HepG2 (cell line): ENCODE results near the gene PRDM10. TPM values are rescaled to one million over a fixed set of nuclear protein-coding genes. Genes with fewer than 3 reads are reported as not detected.

Experiments
- ATAD3A ChIP-seq: sonication (generic); formaldehyde crosslinking; IDR thresholded peaks from 2 replicates; pipeline ENCODE4 v1.4.0; 2020; ENCODE audit warnings: missing genetic modification reagents
- CEBPG ChIP-seq: IDR thresholded peaks from 2 replicates; pipeline ENCODE4 v1.6.1; 2016
- CHD4 ChIP-seq: fragments of 200-600 bp; sonication (generic); IDR thresholded peaks from 2 replicates; pipeline ENCODE4 v1.7.0; 2017; ENCODE audit warnings: mild to moderate bottlenecking, low read length, borderline replicate concordance
- FOXA1 ChIP-seq, 2 experiments: fragments of 450-650 bp in 1 of 2; sonication (generic) in 1 of 2; formaldehyde crosslinking in 1 of 2; IDR thresholded peaks; 2 replicates each; pipeline versions ENCODE4 v1.4.0 to v1.6.1; 2016 to 2020; ENCODE audit warnings: missing genetic modification reagents in 1 of 2
- FOXO1 ChIP-seq: sonication (generic); formaldehyde crosslinking; IDR thresholded peaks from 2 replicates; pipeline ENCODE4 v1.4.0; 2020; ENCODE audit warnings: missing genetic modification reagents
- GABPA ChIP-seq, 2 experiments: IDR thresholded peaks; 2 replicates each; pipeline ENCODE4 v1.6.1; 2011 to 2016; ENCODE audit warnings: low read depth in 2 of 2, low read length in 1 of 2, missing biosample characterization in 1 of 2, missing genetic modification characterization in 1 of 2
- MEIS2 ChIP-seq: sonication (generic); formaldehyde crosslinking; IDR thresholded peaks from 2 replicates; pipeline ENCODE4 v1.9.0; 2021; ENCODE audit warnings: mild to moderate bottlenecking, missing genetic modification reagents
- SMARCE1 ChIP-seq: fragments of 450-650 bp; IDR thresholded peaks from 2 replicates; pipeline ENCODE4 v1.6.1; 2017; ENCODE audit warnings: borderline replicate concordance
- SSRP1 ChIP-seq: IDR thresholded peaks from 2 replicates; pipeline ENCODE4 v1.6.1; 2016; ENCODE audit warnings: control low read depth
- TBP ChIP-seq: sonication (generic); formaldehyde crosslinking; IDR thresholded peaks from 2 replicates; pipeline ENCODE4 v1.5.0; 2020; ENCODE audit warnings: missing genetic modification reagents
- THAP11 ChIP-seq: IDR thresholded peaks from 2 replicates; pipeline ENCODE4 v1.6.1; 2016; ENCODE audit warnings: missing biosample characterization, missing genetic modification reagents
- ZBTB8A ChIP-seq: sonication (generic); formaldehyde crosslinking; IDR thresholded peaks from 2 replicates; pipeline ENCODE4 v1.4.0; 2020; ENCODE audit warnings: mild to moderate bottlenecking, low read depth, missing genetic modification reagents, borderline replicate concordance
- ZFP37 ChIP-seq: sonication (generic); formaldehyde crosslinking; IDR thresholded peaks from 2 replicates; pipeline ENCODE4 v1.4.0; 2020; ENCODE audit warnings: missing genetic modification reagents, borderline replicate concordance
- ZFP82 ChIP-seq: sonication (generic); formaldehyde crosslinking; IDR thresholded peaks from 2 replicates; pipeline ENCODE4 v1.5.1; 2020; ENCODE audit warnings: mild to moderate bottlenecking, missing genetic modification reagents, borderline replicate concordance
- ZNF235 ChIP-seq: sonication (generic); formaldehyde crosslinking; IDR thresholded peaks from 2 replicates; pipeline ENCODE4 v1.8.1; 2023; ENCODE audit warnings: mild to moderate bottlenecking, missing genetic modification reagents, borderline replicate concordance
- ZNF382 ChIP-seq: sonication (generic); formaldehyde crosslinking; IDR thresholded peaks from 2 replicates; pipeline ENCODE4 v1.5.0; 2020; ENCODE audit warnings: missing genetic modification reagents, mild to moderate bottlenecking, borderline replicate concordance
- ZNF563 ChIP-seq: sonication (generic); formaldehyde crosslinking; IDR thresholded peaks from 2 replicates; pipeline ENCODE4 v1.8.0; 2022; ENCODE audit warnings: mild to moderate bottlenecking, moderate library complexity, missing genetic modification reagents
- ZNF788 ChIP-seq: sonication (generic); formaldehyde crosslinking; IDR thresholded peaks from 2 replicates; pipeline ENCODE4 v1.5.0; 2020; ENCODE audit warnings: mild to moderate bottlenecking, missing genetic modification reagents, borderline replicate concordance
- ZNF83 ChIP-seq: sonication (generic); formaldehyde crosslinking; IDR thresholded peaks from 2 replicates; pipeline ENCODE4 v1.4.0; 2020; ENCODE audit warnings: missing genetic modification reagents, mild to moderate bottlenecking, borderline replicate concordance
- ZNF883 ChIP-seq: sonication (generic); formaldehyde crosslinking; IDR thresholded peaks from 2 replicates; pipeline ENCODE4 v1.5.1; 2020; ENCODE audit warnings: mild to moderate bottlenecking, missing genetic modification reagents; ENCODE audit errors: not compliant biosample characterization
- ZNF891 ChIP-seq: sonication (generic); formaldehyde crosslinking; IDR thresholded peaks from 2 replicates; pipeline ENCODE4 v1.5.0; 2020; ENCODE audit warnings: mild to moderate bottlenecking, missing genetic modification reagents
- polyA plus RNA-seq, 8 experiments: library from polyadenylated mRNA; depleted of rRNA in 3 of 8; stranded (reverse) in 7 of 8; unstranded in 1 of 8; fragments of >200 nt; fragmentation: Illumina TruSeq in 4 of 8; extraction: Trizol in 4 of 8; gene quantifications; 2 replicates each; pipeline versions ENCODE4 v1.2.1 to v1.2.3, GENCODE V29; 2011 to 2016; ENCODE audit warnings: low read depth in 4 of 8, missing spikeins in 1 of 8, mixed read lengths in 1 of 8; ENCODE audit not compliant: insufficient read depth in 1 of 8
- total RNA-seq, 5 experiments: library from RNA; depleted of rRNA; stranded (reverse); fragments of >200 nt; fragmentation: Illumina TruSeq; extraction: Trizol; gene quantifications; 2 replicates each; pipeline ENCODE4 v1.2.3, GENCODE V29; 2016; ENCODE audit warnings: low read depth in 1 of 5
- TF ChIP-seq, protein P1 (sequence below): sonication (generic); formaldehyde crosslinking; IDR thresholded peaks from 2 replicates; pipeline ENCODE4 v1.8.1; 2023; ENCODE audit warnings: missing genetic modification reagents, mild to moderate bottlenecking, borderline replicate concordance
- TF ChIP-seq, protein P2 (sequence below): sonication (generic); formaldehyde crosslinking; IDR thresholded peaks from 2 replicates; pipeline ENCODE4 v1.5.1; 2020; ENCODE audit warnings: mild to moderate bottlenecking, missing genetic modification reagents, borderline replicate concordance
- TF ChIP-seq, protein P3 (sequence below): sonication (generic); formaldehyde crosslinking; IDR thresholded peaks from 2 replicates; pipeline ENCODE4 v1.5.0; 2020; ENCODE audit warnings: mild to moderate bottlenecking, missing genetic modification reagents
- TF ChIP-seq, protein P4 (sequence below): sonication (generic); formaldehyde crosslinking; conservative IDR thresholded peaks from 2 replicates; pipeline ENCODE4 v1.8.1; 2023; ENCODE audit warnings: missing genetic modification reagents
- TF ChIP-seq, protein P5 (sequence below): sonication (generic); formaldehyde crosslinking; IDR thresholded peaks from 2 replicates; pipeline ENCODE4 v1.4.0; 2020; ENCODE audit warnings: mild to moderate bottlenecking, missing genetic modification reagents

PRDM10 gene
- total and polyA plus RNA-seq, 2 of the 13 experiments (the other 11 are each of a cell fraction or from before 2014, with no cell fraction given) = 5.7 to 5.8 TPM

DNA sequence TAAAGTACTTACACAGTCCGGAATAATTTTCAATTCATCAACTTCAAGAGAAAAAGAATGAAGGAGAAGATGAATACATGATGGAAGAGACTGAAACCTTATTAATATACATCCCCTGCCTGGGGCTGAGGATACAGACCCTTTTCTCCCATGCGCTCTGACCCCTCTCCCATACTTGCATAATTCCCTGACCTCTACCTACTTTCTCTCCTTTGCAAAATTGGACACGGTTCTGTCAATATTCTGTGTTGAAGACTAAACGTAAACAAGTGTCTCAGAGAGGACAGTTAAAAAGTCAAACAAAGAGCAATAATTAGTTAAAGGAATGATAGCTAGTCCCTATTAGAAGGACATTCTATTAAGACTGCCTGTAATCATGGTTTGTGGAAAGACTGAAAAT is 7.5 kb downstream of the PRDM10 start (continued):
- no peak for TF ChIP-seq ATAD3A (CRISPR knock-in tag)
- TF ChIP-seq FOXA1 (IDR thresholded peaks at IDR 0.05) = no peak
- TF ChIP-seq FOXA1 (CRISPR knock-in tag; IDR thresholded peaks at IDR 0.05) = no peak
- no peak for TF ChIP-seq ZNF83 (CRISPR knock-in tag)
- no peak for TF ChIP-seq ZNF883 (CRISPR knock-in tag)
- TF ChIP-seq, protein P1, sequence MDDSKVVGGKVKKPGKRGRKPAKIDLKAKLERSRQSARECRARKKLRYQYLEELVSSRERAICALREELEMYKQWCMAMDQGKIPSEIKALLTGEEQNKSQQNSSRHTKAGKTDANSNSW (CRISPR knock-in tag) = no peak
- TF ChIP-seq ZBTB8A (CRISPR knock-in tag) = no peak
- TF ChIP-seq SSRP1 = no peak
- TF ChIP-seq, protein P2, sequence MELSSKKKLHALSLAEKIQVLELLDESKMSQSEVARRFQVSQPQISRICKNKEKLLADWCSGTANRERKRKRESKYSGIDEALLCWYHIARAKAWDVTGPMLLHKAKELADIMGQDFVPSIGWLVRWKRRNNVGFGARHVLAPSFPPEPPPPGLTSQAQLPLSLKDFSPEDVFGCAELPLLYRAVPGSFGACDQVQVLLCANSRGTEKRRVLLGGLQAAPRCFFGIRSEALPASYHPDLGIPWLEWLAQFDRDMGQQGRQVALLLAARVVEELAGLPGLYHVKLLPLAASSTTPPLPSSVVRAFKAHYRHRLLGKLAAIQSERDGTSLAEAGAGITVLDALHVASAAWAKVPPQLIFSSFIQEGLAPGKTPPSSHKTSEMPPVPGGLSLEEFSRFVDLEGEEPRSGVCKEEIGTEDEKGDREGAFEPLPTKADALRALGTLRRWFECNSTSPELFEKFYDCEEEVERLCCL = no peak
- no peak for TF ChIP-seq MEIS2
- no peak for TF ChIP-seq CHD4
- no peak for TF ChIP-seq ZFP37
- no peak for TF ChIP-seq SMARCE1
- no peak for TF ChIP-seq ZNF563 (CRISPR knock-in tag)
- TF ChIP-seq, protein P3, sequence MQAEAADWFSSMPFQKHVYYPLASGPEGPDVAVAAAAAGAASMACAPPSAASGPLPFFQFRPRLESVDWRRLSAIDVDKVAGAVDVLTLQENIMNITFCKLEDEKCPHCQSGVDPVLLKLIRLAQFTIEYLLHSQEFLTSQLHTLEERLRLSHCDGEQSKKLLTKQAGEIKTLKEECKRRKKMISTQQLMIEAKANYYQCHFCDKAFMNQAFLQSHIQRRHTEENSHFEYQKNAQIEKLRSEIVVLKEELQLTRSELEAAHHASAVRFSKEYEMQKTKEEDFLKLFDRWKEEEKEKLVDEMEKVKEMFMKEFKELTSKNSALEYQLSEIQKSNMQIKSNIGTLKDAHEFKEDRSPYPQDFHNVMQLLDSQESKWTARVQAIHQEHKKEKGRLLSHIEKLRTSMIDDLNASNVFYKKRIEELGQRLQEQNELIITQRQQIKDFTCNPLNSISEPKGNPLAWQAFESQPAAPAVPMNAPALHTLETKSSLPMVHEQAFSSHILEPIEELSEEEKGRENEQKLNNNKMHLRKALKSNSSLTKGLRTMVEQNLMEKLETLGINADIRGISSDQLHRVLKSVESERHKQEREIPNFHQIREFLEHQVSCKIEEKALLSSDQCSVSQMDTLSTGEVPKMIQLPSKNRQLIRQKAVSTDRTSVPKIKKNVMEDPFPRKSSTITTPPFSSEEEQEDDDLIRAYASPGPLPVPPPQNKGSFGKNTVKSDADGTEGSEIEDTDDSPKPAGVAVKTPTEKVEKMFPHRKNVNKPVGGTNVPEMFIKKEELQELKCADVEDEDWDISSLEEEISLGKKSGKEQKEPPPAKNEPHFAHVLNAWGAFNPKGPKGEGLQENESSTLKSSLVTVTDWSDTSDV = no peak
- TF ChIP-seq, protein P4, sequence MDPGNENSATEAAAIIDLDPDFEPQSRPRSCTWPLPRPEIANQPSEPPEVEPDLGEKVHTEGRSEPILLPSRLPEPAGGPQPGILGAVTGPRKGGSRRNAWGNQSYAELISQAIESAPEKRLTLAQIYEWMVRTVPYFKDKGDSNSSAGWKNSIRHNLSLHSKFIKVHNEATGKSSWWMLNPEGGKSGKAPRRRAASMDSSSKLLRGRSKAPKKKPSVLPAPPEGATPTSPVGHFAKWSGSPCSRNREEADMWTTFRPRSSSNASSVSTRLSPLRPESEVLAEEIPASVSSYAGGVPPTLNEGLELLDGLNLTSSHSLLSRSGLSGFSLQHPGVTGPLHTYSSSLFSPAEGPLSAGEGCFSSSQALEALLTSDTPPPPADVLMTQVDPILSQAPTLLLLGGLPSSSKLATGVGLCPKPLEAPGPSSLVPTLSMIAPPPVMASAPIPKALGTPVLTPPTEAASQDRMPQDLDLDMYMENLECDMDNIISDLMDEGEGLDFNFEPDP = no peak
- TF ChIP-seq ZNF235 (CRISPR knock-in tag) = no peak
- no peak for TF ChIP-seq GABPA (IDR thresholded peaks at IDR 0.05; ENCODE audit: low read depth, low read length)
- no peak for TF ChIP-seq GABPA (CRISPR knock-in tag; IDR thresholded peaks at IDR 0.05; ENCODE audit: low read depth)
- no peak for TF ChIP-seq ZNF382 (CRISPR knock-in tag)
- TF ChIP-seq THAP11 (CRISPR knock-in tag) = 0 out of 2 replicates have a peak, but pooled peaks have one; percentile 23
- no peak for TF ChIP-seq ZNF891 (CRISPR knock-in tag)
- TF ChIP-seq ZFP82 = no peak
- no peak for TF ChIP-seq ZNF788
- TF ChIP-seq TBP (CRISPR knock-in tag) = no peak
- peak; percentile 74 for TF ChIP-seq CEBPG (CRISPR knock-in tag)
- peak; percentile 58; the same call in 1 of the 2 replicates for TF ChIP-seq FOXO1 (CRISPR knock-in tag)
- TF ChIP-seq, protein P5, sequence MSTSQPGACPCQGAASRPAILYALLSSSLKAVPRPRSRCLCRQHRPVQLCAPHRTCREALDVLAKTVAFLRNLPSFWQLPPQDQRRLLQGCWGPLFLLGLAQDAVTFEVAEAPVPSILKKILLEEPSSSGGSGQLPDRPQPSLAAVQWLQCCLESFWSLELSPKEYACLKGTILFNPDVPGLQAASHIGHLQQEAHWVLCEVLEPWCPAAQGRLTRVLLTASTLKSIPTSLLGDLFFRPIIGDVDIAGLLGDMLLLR (CRISPR knock-in tag) = no peak
